HCEC 1CT (cell line): ENCODE data around the gene ENOX1.

Experiments used
- DNase-seq: peaks from one replicate; pipeline ENCODE4 v3.0.0-alpha.2; 2017

Gene ENOX1

GRCh38 chr13:43271152-43271551 lies 515.6 kb downstream of the ENOX1 start:
- DNase-seq, result no peak

GRCh38 chr13:43270130-43270830 lies 516.5 kb downstream of the ENOX1 start:
- DNase-seq, result no peak

GRCh38 chr13:43269037-43269481 lies 517.7 kb downstream of the ENOX1 start:
- DNase-seq, result peak; percentile 96

GRCh38 chr13:43268632-43269031 lies 518.1 kb downstream of the ENOX1 start:
- peak; percentile 23 for DNase-seq

- no peak for DNase-seq
Measured at GRCh38 chr13:43267916-43268315, 518.9 kb downstream of the ENOX1 start.

- no peak for DNase-seq
Measured at GRCh38 chr13:43266936-43267615, 519.7 kb downstream of the ENOX1 start.

GRCh38 chr13:43265028-43265427 lies 521.7 kb downstream of the ENOX1 start:
- no peak for DNase-seq

- no peak for DNase-seq
Measured at GRCh38 chr13:43264458-43264857, 522.3 kb downstream of the ENOX1 start.

- DNase-seq, result no peak
Measured at GRCh38 chr13:43263047-43263446, 523.7 kb downstream of the ENOX1 start.

- DNase-seq, result peak; percentile 83
Measured at GRCh38 chr13:43260999-43261398, 525.8 kb downstream of the ENOX1 start.

GRCh38 chr13:43258771-43259170 lies 528.0 kb downstream of the ENOX1 start:
- DNase-seq, result no peak

GRCh38 chr13:43257765-43258164 lies 529.0 kb downstream of the ENOX1 start:
- DNase-seq, result no peak

- DNase-seq, result no peak
Measured at GRCh38 chr13:43251961-43252360, 534.8 kb downstream of the ENOX1 start.

GRCh38 chr13:43246382-43246781 lies 540.4 kb downstream of the ENOX1 start:
- no peak for DNase-seq

- peak; percentile 96 for DNase-seq
Measured at GRCh38 chr13:43245374-43245964, 541.3 kb downstream of the ENOX1 start.

GRCh38 chr13:43244481-43244880 lies 542.3 kb downstream of the ENOX1 start:
- no peak for DNase-seq

GRCh38 chr13:43243711-43244110 lies 543.1 kb downstream of the ENOX1 start:
- DNase-seq, result no peak

GRCh38 chr13:43242040-43242439 lies 544.7 kb downstream of the ENOX1 start:
- peak; percentile 71 for DNase-seq

GRCh38 chr13:43240278-43240677 lies 546.5 kb downstream of the ENOX1 start:
- DNase-seq, result no peak

GRCh38 chr13:43239275-43239840 lies 547.4 kb downstream of the ENOX1 start:
- no peak for DNase-seq

- no peak for DNase-seq
Measured at GRCh38 chr13:43238341-43239083, 548.3 kb downstream of the ENOX1 start.

GRCh38 chr13:43237616-43238015 lies 549.2 kb downstream of the ENOX1 start:
- DNase-seq, result no peak

- DNase-seq, result no peak
Measured at GRCh38 chr13:43235028-43235427, 551.7 kb downstream of the ENOX1 start.
